Measurements from ENCODE around the gene OR56B1.

DNA sequence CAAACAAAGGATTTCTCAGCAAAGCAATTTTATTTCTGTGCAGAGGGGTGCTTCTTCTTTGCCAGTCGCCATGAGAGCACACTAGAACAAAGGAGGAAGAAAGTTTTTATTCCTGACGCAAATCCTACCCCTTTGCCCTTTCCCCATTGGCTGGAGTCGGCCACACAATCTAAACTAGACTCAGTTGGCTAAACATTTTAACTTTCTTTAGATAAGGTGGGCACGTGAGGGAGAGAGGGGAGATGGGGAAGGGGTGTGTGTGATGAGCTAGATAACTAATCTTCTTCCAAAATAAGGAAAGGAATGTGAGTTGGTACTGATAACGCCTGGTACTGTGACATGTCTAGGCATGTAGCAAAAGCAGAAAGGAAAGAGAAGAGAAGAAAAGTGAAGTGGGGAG lies 46.0 kb upstream of the OR56B1 start:
- TF ChIP-seq TARDBP (IDR thresholded peaks at IDR 0.05) (no peak), FOXM1 (IDR thresholded peaks at IDR 0.05; ENCODE audit: borderline replicate concordance) (no peak), NFRKB (IDR thresholded peaks at IDR 0.05) (no peak), ZNF384 (IDR thresholded peaks at IDR 0.05) (no peak), SUZ12 (IDR thresholded peaks at IDR 0.05) (no peak), BHLHE40 (IDR thresholded peaks at IDR 0.05; ENCODE audit: borderline replicate concordance) (no peak), FOXA1 (IDR thresholded peaks at IDR 0.05) (no peak), ELF4 (IDR thresholded peaks at IDR 0.05) (no peak), LEF1 (IDR thresholded peaks at IDR 0.05; ENCODE audit: borderline replicate concordance) (no peak), FOXK2 (IDR thresholded peaks at IDR 0.05) (no peak), L3MBTL2 (conservative IDR thresholded peaks at IDR 0.05) (no peak), HDGF (IDR thresholded peaks at IDR 0.05; ENCODE audit: borderline replicate concordance) (no peak)
